ENCODE measurements around the gene S100A6.

GRCh38 chr1:153545067-153546055 is 9.6 kb upstream of the S100A6 start, which contains the start of gene S100A4:
- no peak for TF ChIP-seq CTCF (IDR thresholded peaks at IDR 0.05)
- TF ChIP-seq EP300 (IDR thresholded peaks at IDR 0.05) = no peak
- TF ChIP-seq POLR2AphosphoS5 (IDR thresholded peaks at IDR 0.05) = peak; percentile 37 to 54 (median 46)

Measured in suprapubic skin (tissue), 4 donors.